ENCODE results near the gene DNAJC7.
"Not testable (repeated sequence)": the region's sequence is repeated elsewhere in the genome, so short reads cannot be mapped to it uniquely, and the experiment has no call there.

DNA sequence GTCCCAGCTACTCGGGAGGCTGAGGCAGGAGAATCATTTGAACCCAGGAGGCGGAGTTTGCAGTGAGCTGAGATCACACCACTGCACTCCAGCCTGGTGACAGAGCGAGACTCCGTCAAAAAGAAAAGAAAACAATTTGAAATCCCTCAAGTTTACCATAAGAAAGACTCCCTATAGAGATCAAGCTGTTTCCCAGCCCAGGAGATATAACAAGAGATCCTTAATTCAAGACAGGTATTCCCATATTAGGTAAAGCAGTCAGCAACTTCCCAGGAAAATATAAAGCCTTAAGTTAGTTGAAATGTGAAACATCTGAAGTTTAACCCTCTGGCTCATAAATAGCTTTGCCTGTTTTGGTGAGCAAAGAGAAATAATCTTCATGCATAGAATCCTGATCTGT lies 4.9 kb downstream of the DNAJC7 start:
- TF ChIP-seq ZNF274 (IDR thresholded peaks at IDR 0.05; ENCODE audit: low read depth, low read length); YY1 (IDR thresholded peaks at IDR 0.05; ENCODE audit: insufficient read depth, insufficient read length); SUZ12 (IDR thresholded peaks at IDR 0.05; ENCODE audit: extremely low read depth, insufficient read depth, insufficient read length): not testable (repeated sequence)

All from NT2/D1 (cell line).